SHP77 (cell line): ENCODE measurements around the gene RAPGEF1.

Experiments used
- DNase-seq, 2 experiments: peaks; one replicate each; lab custom pipeline; 2025; lab: John Stamatoyannopoulos, UW

RAPGEF1 gene

GRCh38 chr9:131606896-131607567 lies 132.8 kb downstream of the RAPGEF1 start:
- no peak for DNase-seq

GRCh38 chr9:131605770-131606590 lies 133.9 kb downstream of the RAPGEF1 start:
- DNase-seq, result no peak

GRCh38 chr9:131603711-131604439 lies 136.0 kb downstream of the RAPGEF1 start:
- DNase-seq, result no peak

GRCh38 chr9:131603199-131603598 lies 136.7 kb downstream of the RAPGEF1 start:
- no peak for DNase-seq

- no peak for DNase-seq
Observed at GRCh38 chr9:131601683-131602181, 138.1 kb downstream of the RAPGEF1 start.

- DNase-seq, result no peak
Observed at GRCh38 chr9:131598121-131598520, 141.8 kb downstream of the RAPGEF1 start.

- DNase-seq, result no peak
Observed at GRCh38 chr9:131597246-131597645, 142.6 kb downstream of the RAPGEF1 start.

- no peak for DNase-seq
Observed at GRCh38 chr9:131596430-131596743, 143.5 kb downstream of the RAPGEF1 start.

- no peak for DNase-seq
Observed at GRCh38 chr9:131595696-131596429, 144.0 kb downstream of the RAPGEF1 start.

- no peak for DNase-seq
Observed at GRCh38 chr9:131594906-131595665, 144.8 kb downstream of the RAPGEF1 start.

GRCh38 chr9:131593936-131594665 lies 145.8 kb downstream of the RAPGEF1 start:
- no peak for DNase-seq

- no peak for DNase-seq
Observed at GRCh38 chr9:131593091-131593820, 146.6 kb downstream of the RAPGEF1 start.

- no peak for DNase-seq
Observed at GRCh38 chr9:131591845-131592208, 148.0 kb downstream of the RAPGEF1 start.

GRCh38 chr9:131590907-131591844 lies 148.7 kb downstream of the RAPGEF1 start:
- peak; percentile 75 to 89 for DNase-seq

GRCh38 chr9:131590449-131590848 lies 149.4 kb downstream of the RAPGEF1 start:
- DNase-seq, result no peak

- no peak for DNase-seq
Observed at GRCh38 chr9:131589993-131590392, 149.9 kb downstream of the RAPGEF1 start.

- DNase-seq, result peak; percentile 39 to 61
Observed at GRCh38 chr9:131589124-131589711, 150.7 kb downstream of the RAPGEF1 start.

- DNase-seq, result no peak
Observed at GRCh38 chr9:131588396-131588795, 151.5 kb downstream of the RAPGEF1 start.
